Measurements from ENCODE around the gene ABHD3. TPM values are rescaled to one million over a fixed set of nuclear protein-coding genes. Genes with fewer than 3 reads are reported as not detected.
"Not testable (repeated sequence)": the region's sequence is repeated elsewhere in the genome, so short reads cannot be mapped to it uniquely, and the experiment has no call there.

ABHD3 gene
- total RNA-seq, 4 donors from 2014 or later, result 4.9 to 9.5 (median 5.1) TPM

- H3K4me3 ChIP-seq (ENCODE audit: low read depth, poor library complexity, severe bottlenecking), result no peak overlapping the region
- DNase-seq (ENCODE audit: low spot score in 2 of 2), result peak in 1 of 2 donors; percentile 87
- WGBS, 2 donors, result 75 to 79% methylated on average over 10 to 12 of the region's 12 CpGs
- intact Hi-C loops (cut with DNase I; ENCODE audit: low total_unique reads), result no loop called here
- TF ChIP-seq CTCF (IDR thresholded peaks at IDR 0.05) (no peak), POLR2A (IDR thresholded peaks at IDR 0.05) (no peak)
Observed at GRCh38 chr18:21735452-21736015, 31.0 kb upstream of the ABHD3 start.

GRCh38 chr18:21733011-21733410 is 28.4 kb upstream of the ABHD3 start:
- no peak overlapping the region for H3K4me3 ChIP-seq (ENCODE audit: low read depth, poor library complexity, severe bottlenecking)
- 84 to 87% methylated on average over 5 of the region's 5 CpGs for WGBS, 2 donors
- no peak for DNase-seq (ENCODE audit: low spot score in 2 of 2)
- no peak for TF ChIP-seq POLR2A (IDR thresholded peaks at IDR 0.05)
- TF ChIP-seq CTCF (IDR thresholded peaks at IDR 0.05), result no peak
- intact Hi-C loops (cut with DNase I; ENCODE audit: low total_unique reads), result no loop called here

GRCh38 chr18:21727702-21728101 is 23.1 kb upstream of the ABHD3 start:
- no peak for DNase-seq (ENCODE audit: low spot score in 2 of 2)
- WGBS, 2 donors, result 78 to 86% methylated on average over 2 of the region's 2 CpGs
- no peak overlapping the region for H3K4me3 ChIP-seq (ENCODE audit: low read depth, poor library complexity, severe bottlenecking)
- intact Hi-C loops (cut with DNase I; ENCODE audit: low total_unique reads), result no loop called here
- TF ChIP-seq CTCF (IDR thresholded peaks at IDR 0.05) (no peak), POLR2A (IDR thresholded peaks at IDR 0.05) (no peak)

GRCh38 chr18:21725201-21725600 is 20.6 kb upstream of the ABHD3 start:
- TF ChIP-seq CTCF (IDR thresholded peaks at IDR 0.05) (no peak), POLR2A (IDR thresholded peaks at IDR 0.05) (no peak)
- H3K4me3 ChIP-seq (ENCODE audit: low read depth, poor library complexity, severe bottlenecking), result no peak overlapping the region
- intact Hi-C loops (cut with DNase I; ENCODE audit: low total_unique reads), result no loop called here
- 79 to 81% methylated on average over 4 of the region's 4 CpGs for WGBS, 2 donors
- DNase-seq (ENCODE audit: low spot score in 2 of 2), result no peak

- no peak for DNase-seq (ENCODE audit: low spot score in 2 of 2)
- intact Hi-C loops (cut with DNase I; ENCODE audit: low total_unique reads), result no loop called here
- WGBS, 2 donors, result 81 to 83% methylated on average over 2 of the region's 2 CpGs
- H3K4me3 ChIP-seq (ENCODE audit: low read depth, poor library complexity, severe bottlenecking), result no peak overlapping the region
- no peak for TF ChIP-seq CTCF (IDR thresholded peaks at IDR 0.05)
- TF ChIP-seq POLR2A (IDR thresholded peaks at IDR 0.05), result no peak
Observed at GRCh38 chr18:21722687-21723086, 18.1 kb upstream of the ABHD3 start.

- WGBS, 2 donors, result 96 to 100% methylated on average over 1 of the region's 1 CpG
- TF ChIP-seq CTCF (IDR thresholded peaks at IDR 0.05), result no peak
- no peak for TF ChIP-seq POLR2A (IDR thresholded peaks at IDR 0.05)
- H3K4me3 ChIP-seq (ENCODE audit: low read depth, poor library complexity, severe bottlenecking), result no peak overlapping the region
- intact Hi-C loops (cut with DNase I; ENCODE audit: low total_unique reads), result no loop called here
- DNase-seq (ENCODE audit: low spot score in 2 of 2), result no peak
Observed at GRCh38 chr18:21714474-21714873, 9.9 kb upstream of the ABHD3 start.

- intact Hi-C loops (cut with DNase I; ENCODE audit: low total_unique reads); DNase-seq (ENCODE audit: low spot score in 2 of 2); H3K4me3 ChIP-seq (ENCODE audit: low read depth, poor library complexity, severe bottlenecking): not testable (repeated sequence)
- WGBS, 2 donors, result 75 to 76% methylated on average over 7 of the region's 7 CpGs
Observed at GRCh38 chr18:21707130-21707529, 2.6 kb upstream of the ABHD3 start.

All from lower leg skin (tissue), 4 donors.